A673 (cell line): ENCODE data around the gene TCF7L2.

Experiments used
- EZH2 ChIP-seq: fragments of 200-600 bp; sonication (generic); IDR thresholded peaks from 2 replicates; pipeline ENCODE4 v1.6.1; 2017; ENCODE audit warnings: borderline replicate concordance, low read depth, mild to moderate bottlenecking, mixed read lengths, antibody characterized with exemption, low read length; ENCODE audit not compliant: poor library complexity, severe bottlenecking
- TF ChIP-seq, protein P1 (sequence below): fragments of 300-800, 200-600 bp; sonication (generic); conservative IDR thresholded peaks from 2 replicates; pipeline ENCODE4 v1.5.1; 2017; ENCODE audit warnings: low read depth, mild to moderate bottlenecking, antibody characterized with exemption, low read length, moderate library complexity, mixed read lengths

DNA sequence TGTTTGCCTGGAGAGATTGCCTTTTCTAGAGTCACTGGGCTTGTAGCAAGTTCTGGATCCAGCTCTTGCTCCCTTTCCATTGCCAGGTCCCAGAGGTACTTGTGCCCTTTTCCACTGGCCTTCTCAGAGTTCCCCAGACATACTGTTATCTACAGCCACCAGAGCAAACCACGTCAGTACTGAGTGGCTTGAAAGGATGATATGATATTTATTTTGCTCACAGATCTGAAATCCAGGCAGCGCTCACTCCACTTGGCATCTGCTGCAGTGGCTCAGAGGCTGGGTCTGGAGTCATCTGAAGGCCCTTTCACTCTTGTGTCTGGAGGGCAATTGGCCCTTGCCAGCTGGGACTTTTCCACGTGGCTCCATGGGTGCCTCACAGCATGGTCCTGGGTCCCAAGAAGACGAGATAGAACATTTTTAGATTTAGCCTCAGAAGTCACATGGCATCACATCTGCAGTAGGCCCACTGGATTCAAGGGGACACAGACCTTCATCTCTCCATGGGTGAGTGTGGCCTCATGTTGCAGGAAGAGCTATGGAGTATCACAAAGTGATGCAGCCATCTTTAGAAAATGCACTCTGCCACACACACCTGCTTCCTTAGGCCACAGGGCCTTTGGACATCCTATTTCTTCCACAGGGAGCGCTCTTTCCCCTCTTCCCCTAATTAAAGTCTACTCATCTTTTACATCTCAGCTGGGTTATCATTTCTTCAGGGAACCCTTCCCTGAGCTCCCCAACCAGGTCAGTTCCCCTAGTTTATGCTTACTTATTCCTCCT is 22.9 kb upstream of the TCF7L2 start:
- TF ChIP-seq, protein P1, sequence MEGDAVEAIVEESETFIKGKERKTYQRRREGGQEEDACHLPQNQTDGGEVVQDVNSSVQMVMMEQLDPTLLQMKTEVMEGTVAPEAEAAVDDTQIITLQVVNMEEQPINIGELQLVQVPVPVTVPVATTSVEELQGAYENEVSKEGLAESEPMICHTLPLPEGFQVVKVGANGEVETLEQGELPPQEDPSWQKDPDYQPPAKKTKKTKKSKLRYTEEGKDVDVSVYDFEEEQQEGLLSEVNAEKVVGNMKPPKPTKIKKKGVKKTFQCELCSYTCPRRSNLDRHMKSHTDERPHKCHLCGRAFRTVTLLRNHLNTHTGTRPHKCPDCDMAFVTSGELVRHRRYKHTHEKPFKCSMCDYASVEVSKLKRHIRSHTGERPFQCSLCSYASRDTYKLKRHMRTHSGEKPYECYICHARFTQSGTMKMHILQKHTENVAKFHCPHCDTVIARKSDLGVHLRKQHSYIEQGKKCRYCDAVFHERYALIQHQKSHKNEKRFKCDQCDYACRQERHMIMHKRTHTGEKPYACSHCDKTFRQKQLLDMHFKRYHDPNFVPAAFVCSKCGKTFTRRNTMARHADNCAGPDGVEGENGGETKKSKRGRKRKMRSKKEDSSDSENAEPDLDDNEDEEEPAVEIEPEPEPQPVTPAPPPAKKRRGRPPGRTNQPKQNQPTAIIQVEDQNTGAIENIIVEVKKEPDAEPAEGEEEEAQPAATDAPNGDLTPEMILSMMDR, result no peak
- TF ChIP-seq EZH2, result no peak
